ENCODE data around the gene ARL6IP4. TPM values are rescaled to one million over a fixed set of nuclear protein-coding genes. Genes with fewer than 3 reads are reported as not detected.

Gene ARL6IP4
- polyA plus RNA-seq, 3 donors, result 152 to 268 (median 167) TPM

DNA sequence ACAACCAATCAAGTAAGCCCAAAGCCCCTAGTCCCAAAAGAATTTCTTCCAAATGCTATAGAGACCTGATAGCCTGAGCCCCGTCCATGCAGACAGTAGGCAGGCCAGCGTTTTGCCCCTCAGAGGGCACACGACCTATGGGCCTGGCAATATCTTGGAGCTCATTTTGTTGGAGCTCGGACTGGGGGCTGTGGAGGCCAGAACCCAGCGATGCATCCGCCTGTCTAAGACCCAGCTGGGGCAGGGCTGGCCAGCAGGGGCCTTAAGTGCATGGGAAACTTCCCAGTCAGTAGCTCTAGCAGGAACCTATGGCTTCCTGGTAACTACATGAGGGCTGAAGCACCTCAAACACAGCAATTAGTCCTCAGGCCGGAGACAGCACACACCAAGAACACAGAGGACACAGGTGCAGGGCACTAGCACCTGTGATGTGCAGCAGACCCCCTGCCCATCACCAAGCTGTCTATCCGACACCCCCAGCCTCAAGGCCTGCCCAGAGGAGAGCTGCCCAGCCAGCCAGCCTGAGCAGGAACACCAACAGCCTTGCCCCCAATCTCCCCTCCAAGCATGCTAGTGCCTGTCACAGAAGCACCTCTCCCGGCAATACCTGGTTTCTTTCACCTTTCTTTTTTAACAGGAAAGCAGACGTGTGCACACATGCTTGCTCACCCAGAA lies 50.8 kb downstream of the ARL6IP4 start:
- Histone ChIP-seq H3K36me3 (replicated peaks in 1 of 2; ENCODE audit: control insufficient read depth in 1 of 2, insufficient read depth in 2 of 2, low read length in 2 of 2) (no peaks in the 10 kb centered on the region), H3K4me3 (replicated peaks in 1 of 3; ENCODE audit: low read depth in 2 of 3, low read length in 3 of 3) (no peak overlapping the region), H4K20me1 (ENCODE audit: insufficient read depth, low read length) (no peaks in the 10 kb centered on the region), H3K27ac (ENCODE audit: low read depth in 1 of 2, low read length in 2 of 2) (no peak overlapping the region), H3K4me1 (ENCODE audit: control insufficient read depth in 1 of 2, insufficient read depth in 2 of 2, low read length in 2 of 2) (peaks cover 16 to 17% of the 10 kb centered on the region in 2 donors), H3K27me3 (ENCODE audit: control insufficient read depth in 2 of 2, insufficient read depth in 2 of 2, low read length in 2 of 2) (no peaks in the 10 kb centered on the region), H3K9me3 (replicated peaks in 1 of 2; ENCODE audit: control insufficient read depth in 1 of 2, insufficient read depth in 1 of 2, low read length in 2 of 2) (no peaks in the 10 kb centered on the region), H3K79me2 (ENCODE audit: insufficient read depth, low read length) (no peaks in the 10 kb centered on the region), H3K9ac (ENCODE audit: insufficient read depth, low read length, poor library complexity, severe bottlenecking) (no peak overlapping the region), H3K4me2 (replicated peaks; ENCODE audit: extremely low read depth, low read length, poor library complexity, severe bottlenecking) (no peak overlapping the region), H2AFZ (ENCODE audit: insufficient read depth, low read depth, low read length, poor library complexity, severe bottlenecking) (no peak overlapping the region)
- 92% methylated on average over 10 of the region's 10 CpGs for WGBS (ENCODE audit: insufficient coverage)
- Mint-ChIP-seq H3K27me3 (ENCODE audit: low read depth in 3 of 3) (peaks cover 0 to 6% (median 1%) of the 10 kb centered on the region in 3 donors), H3K27ac (no peak overlapping the region), H3K36me3 (peaks cover 0 to 2% of the 10 kb centered on the region in 2 donors), H3K4me1 (peaks cover 23% of the 10 kb centered on the region), H3K9me3 (peaks cover 0 to 3% (median 0%) of the 10 kb centered on the region in 7 donors), H3K4me3 (no peak overlapping the region)
- intact Hi-C loops (cut with micrococcal nuclease), result no loop called here
- DNase-seq, result no peak
- TF ChIP-seq, protein P1, sequence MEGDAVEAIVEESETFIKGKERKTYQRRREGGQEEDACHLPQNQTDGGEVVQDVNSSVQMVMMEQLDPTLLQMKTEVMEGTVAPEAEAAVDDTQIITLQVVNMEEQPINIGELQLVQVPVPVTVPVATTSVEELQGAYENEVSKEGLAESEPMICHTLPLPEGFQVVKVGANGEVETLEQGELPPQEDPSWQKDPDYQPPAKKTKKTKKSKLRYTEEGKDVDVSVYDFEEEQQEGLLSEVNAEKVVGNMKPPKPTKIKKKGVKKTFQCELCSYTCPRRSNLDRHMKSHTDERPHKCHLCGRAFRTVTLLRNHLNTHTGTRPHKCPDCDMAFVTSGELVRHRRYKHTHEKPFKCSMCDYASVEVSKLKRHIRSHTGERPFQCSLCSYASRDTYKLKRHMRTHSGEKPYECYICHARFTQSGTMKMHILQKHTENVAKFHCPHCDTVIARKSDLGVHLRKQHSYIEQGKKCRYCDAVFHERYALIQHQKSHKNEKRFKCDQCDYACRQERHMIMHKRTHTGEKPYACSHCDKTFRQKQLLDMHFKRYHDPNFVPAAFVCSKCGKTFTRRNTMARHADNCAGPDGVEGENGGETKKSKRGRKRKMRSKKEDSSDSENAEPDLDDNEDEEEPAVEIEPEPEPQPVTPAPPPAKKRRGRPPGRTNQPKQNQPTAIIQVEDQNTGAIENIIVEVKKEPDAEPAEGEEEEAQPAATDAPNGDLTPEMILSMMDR (IDR thresholded peaks at IDR 0.05), result no peak

Small RNAs within 50 kb of the gene (small RNA-seq; reads per million reads assigned to genes)
- gene ARL6IP4 (ENCODE audit: insufficient read length, low read depth) (not detected), gene MIR4304 (ENCODE audit: insufficient read length, low read depth) (not detected)

Other genes with a start within 250 kb of the ARL6IP4 start
- not detected for gene HCAR1, start 249.8 kb upstream of the ARL6IP4 start, polyA plus RNA-seq
- gene DENR, start 227.9 kb upstream of the ARL6IP4 start, polyA plus RNA-seq, result 10 to 100 TPM; 11.2 to 34.1 (median 32.5) TPM
- gene CCDC62, start 206.1 kb upstream of the ARL6IP4 start, polyA plus RNA-seq, result under 1 TPM; 0.09 to 0.13 (median 0.11) TPM
- gene HIP1R, start 145.2 kb upstream of the ARL6IP4 start, polyA plus RNA-seq, result under 1 TPM in 2 of 3 donors, not detected in 1; 0.09 to 0.60 TPM
- gene VPS37B, start 84.6 kb upstream of the ARL6IP4 start, polyA plus RNA-seq, result 10 to 100 TPM; 12.3 to 34.3 (median 16.4) TPM
- gene ABCB9, start 14.2 kb upstream of the ARL6IP4 start, polyA plus RNA-seq, result 1 to 10 TPM in 1 of 3 donors, under 1 TPM in 2; 0.14 to 1.2 (median 0.22) TPM
- gene OGFOD2, start 5.4 kb upstream of the ARL6IP4 start, polyA plus RNA-seq, result 10 to 100 TPM; 13.0 to 30.3 (median 13.6) TPM
- under 1 TPM in 2 of 3 donors, not detected in 1; 0.08 to 0.67 TPM for gene PITPNM2, start 170.4 kb downstream of the ARL6IP4 start, polyA plus RNA-seq

Data from CD14-positive monocyte (primary cell).